Adrenal gland (tissue), 12 donors: ENCODE results near the gene PAN3. TPM values are rescaled to one million over a fixed set of nuclear protein-coding genes. Genes with fewer than 3 reads are reported as not detected.

Experiments used
- DNase-seq, 7 donors: peaks; one replicate each; pipeline ENCODE4 v3.0.0-alpha.2; 2019 to 2020
- H3K27ac ChIP-seq, 5 donors: fragments of 200-600 bp; sonication (generic) in 4 of 5; 1 replicate in 3 of 5; 2 replicates in 2 of 5; pipeline versions ENCODE4 v1.5.1 to v1.8.0; 2016 to 2020; ENCODE audit warnings: mild to moderate bottlenecking in 1 of 5
- H3K27me3 ChIP-seq: fragments of 200-600 bp; 2 replicates; pipeline ENCODE4 v1.8.0; 2021
- H3K36me3 ChIP-seq, 2 donors: fragments of 200-600 bp; replicated peaks in 1 of 2; 1 replicate in 1 of 2; 2 replicates in 1 of 2; pipeline versions ENCODE4 v1.5.1 to v1.8.0; 2018 to 2022
- H3K4me1 ChIP-seq, 2 donors: fragments of 200-600 bp; replicated peaks in 1 of 2; 1 replicate in 1 of 2; 2 replicates in 1 of 2; pipeline versions ENCODE4 v1.5.1 to v1.8.0; 2018 to 2021
- H3K4me3 ChIP-seq, 4 donors: fragments of 200-600 bp; sonication (generic) in 3 of 4; one replicate each; pipeline ENCODE4 v1.5.1; 2016 to 2018
- H3K9me3 ChIP-seq, 3 donors: fragments of 200-600 bp; sonication (generic) in 1 of 3; replicated peaks in 1 of 3; 1 replicate in 2 of 3; 2 replicates in 1 of 3; pipeline versions ENCODE4 v1.5.1 to v1.8.0; 2016 to 2021
- CTCF ChIP-seq, 6 experiments: fragments of 450-650 bp in 4 of 6; fragments of 200-600 bp in 2 of 6; sonication (generic) in 1 of 6; IDR thresholded peaks; 1 replicate in 5 of 6; 2 replicates in 1 of 6; pipeline versions ENCODE4 v1.5.1 to v1.8.0; 2016 to 2021; ENCODE audit warnings: antibody characterized with exemption in 6 of 6, mild to moderate bottlenecking in 2 of 6, moderate library complexity in 1 of 6
- POLR2A ChIP-seq, 2 donors: fragments of 450-650 bp; IDR thresholded peaks; one replicate each; pipeline ENCODE4 v1.6.1; 2017; ENCODE audit warnings: antibody characterized with exemption in 2 of 2, mild to moderate bottlenecking in 2 of 2, moderate library complexity in 1 of 2
- WGBS, 4 donors: extraction: QIAGEN DNeasy Blood & Tissue Kit in 2 of 4; methylation state at CpG; one replicate each; pipeline versions ENCODE4 v1.1.5 to v1.1.7; 2013 to 2017; 5-methylcytosine and 5-hydroxymethylcytosine counted together
- intact Hi-C, 2 donors: fragments of 100-400 bp; cut with DNase I; formaldehyde crosslinking; loops; one replicate each; pipeline versions ENCODE4 v1.14.1 to v1.15.0; 2022 to 2023
- polyA plus RNA-seq, 3 donors: library from polyadenylated mRNA; stranded (reverse); fragments of 200-250 nt in 2 of 3; fragments of 350-450 nt in 1 of 3; fragmentation: Illumina TruSeq in 1 of 3; extraction: RNeasy Lipid Tissue Mini Kit (QIAGEN cat#74804) in 1 of 3; gene quantifications; one replicate each; pipeline ENCODE4 v1.2.3, GENCODE V29; 2013 to 2014
- total RNA-seq, 9 donors: library from RNA; depleted of rRNA in 4 of 9; stranded (reverse); fragments of >200 nt in 4 of 9; fragments of 120-200 nt in 1 of 9; fragmentation: NEBNext Ultra II Directional in 1 of 9; extraction: Animal tissue kit (Norgen Biotek cat#: 25700) in 1 of 9; gene quantifications; one replicate each; pipeline versions ENCODE4 v1.1.0 to v1.2.4, GENCODE V29; 2013 to 2023
- donor health status: healthy with polysubstance abuse.
- donor health status: Bipolar disorder and iron deficiency.
- donor health status: DM: yes; HTN: yes; CAD: no.
- donor health status: DM: no; HTN: no; CAD: no.
- donor health status: DM: no; HTN: no; CAD: no.
- donor health status: DM: yes; HTN: yes; CAD: no.

The PAN3 gene
- total and polyA plus RNA-seq, 12 donors: 13.3 to 31.4 (median 23.7) TPM

GRCh38 chr13:28337166-28338005 is 199.0 kb downstream of the PAN3 start:
- Histone ChIP-seq H3K4me3 (no peak overlapping the region), H3K36me3 (no peaks in the 10 kb centered on the region), H3K4me1 (no peaks in the 10 kb centered on the region), H3K27me3 (peaks cover 6% of the 10 kb centered on the region), H3K9me3 (no peaks in the 10 kb centered on the region), H3K27ac (peak overlapping the region in 1 of 5 donors; percentile 3)
- DNase-seq: peak in 2 of 7 donors; percentile 12 to 49
- WGBS, 4 donors: 39 to 54% (median 47%) methylated on average over 4 of the region's 4 CpGs
- TF ChIP-seq POLR2A (IDR thresholded peaks at IDR 0.05) (no peak), CTCF (IDR thresholded peaks at IDR 0.05) (no peak)
- intact Hi-C loops: no loop called here

GRCh38 chr13:28338006-28338574 is 199.7 kb downstream of the PAN3 start:
- no peaks in the 10 kb centered on the region for H3K36me3 ChIP-seq
- H3K4me1 ChIP-seq: no peaks in the 10 kb centered on the region
- TF ChIP-seq CTCF (IDR thresholded peaks at IDR 0.05) (no peak), POLR2A (IDR thresholded peaks at IDR 0.05) (no peak)
- H3K27me3 ChIP-seq: peaks cover 6% of the 10 kb centered on the region
- no peak for DNase-seq
- H3K27ac ChIP-seq: peak overlapping the region in 1 of 5 donors; percentile 3
- intact Hi-C loops: no loop called here
- no peak overlapping the region for H3K4me3 ChIP-seq
- H3K9me3 ChIP-seq: no peaks in the 10 kb centered on the region
- 77 to 93% (median 83%) methylated on average over 4 of the region's 4 CpGs for WGBS, 4 donors

- Histone ChIP-seq H3K36me3 (no peaks in the 10 kb centered on the region), H3K27ac (no peak overlapping the region), H3K27me3 (peaks cover 6% of the 10 kb centered on the region), H3K4me3 (no peak overlapping the region), H3K9me3 (no peaks in the 10 kb centered on the region), H3K4me1 (no peaks in the 10 kb centered on the region)
- intact Hi-C loops: no loop called here
- no peak for TF ChIP-seq POLR2A (IDR thresholded peaks at IDR 0.05)
- no peak for TF ChIP-seq CTCF (IDR thresholded peaks at IDR 0.05)
- 75 to 89% (median 83%) methylated on average over 5 to 6 of the region's 6 CpGs for WGBS, 4 donors
- DNase-seq: no peak
These were observed 200.4 kb downstream of the PAN3 start for GRCh38 chr13:28338742-28339141.

GRCh38 chr13:28339419-28339818 is 201.1 kb downstream of the PAN3 start:
- H3K4me1 ChIP-seq: no peaks in the 10 kb centered on the region
- H3K27me3 ChIP-seq: peaks cover 6% of the 10 kb centered on the region
- no peak overlapping the region for H3K27ac ChIP-seq
- WGBS, 4 donors: 80 to 92% (median 85%) methylated on average over 2 of the region's 2 CpGs
- no peak overlapping the region for H3K4me3 ChIP-seq
- no peak for DNase-seq
- H3K9me3 ChIP-seq: no peaks in the 10 kb centered on the region
- intact Hi-C loops: no loop called here
- no peak for TF ChIP-seq CTCF (IDR thresholded peaks at IDR 0.05)
- no peaks in the 10 kb centered on the region for H3K36me3 ChIP-seq
